ENCODE measurements around the gene NPFFR2. TPM values are rescaled to one million over a fixed set of nuclear protein-coding genes. Genes with fewer than 3 reads are reported as not detected.

NPFFR2 gene
- total and polyA plus RNA-seq, 4 experiments from 2014 or later, result not detected

Other genes starting within 250 kb of the NPFFR2 start
- not detected for gene GC, start 247.9 kb upstream of the NPFFR2 start, total RNA-seq
- gene GC, start 247.9 kb upstream of the NPFFR2 start, polyA plus RNA-seq, result not detected

All from CD4-positive, alpha-beta memory T cell (primary cell).